ENCODE results near the gene EFNA5. TPM values are rescaled to one million over a fixed set of nuclear protein-coding genes. Genes with fewer than 3 reads are reported as not detected.
"Not testable (repeated sequence)": the region's sequence is repeated elsewhere in the genome, so short reads cannot be mapped to it uniquely, and the experiment has no call there.

EFNA5 gene
- polyA plus RNA-seq, 3 donors = 0.74 to 5.4 (median 2.8) TPM

DNA sequence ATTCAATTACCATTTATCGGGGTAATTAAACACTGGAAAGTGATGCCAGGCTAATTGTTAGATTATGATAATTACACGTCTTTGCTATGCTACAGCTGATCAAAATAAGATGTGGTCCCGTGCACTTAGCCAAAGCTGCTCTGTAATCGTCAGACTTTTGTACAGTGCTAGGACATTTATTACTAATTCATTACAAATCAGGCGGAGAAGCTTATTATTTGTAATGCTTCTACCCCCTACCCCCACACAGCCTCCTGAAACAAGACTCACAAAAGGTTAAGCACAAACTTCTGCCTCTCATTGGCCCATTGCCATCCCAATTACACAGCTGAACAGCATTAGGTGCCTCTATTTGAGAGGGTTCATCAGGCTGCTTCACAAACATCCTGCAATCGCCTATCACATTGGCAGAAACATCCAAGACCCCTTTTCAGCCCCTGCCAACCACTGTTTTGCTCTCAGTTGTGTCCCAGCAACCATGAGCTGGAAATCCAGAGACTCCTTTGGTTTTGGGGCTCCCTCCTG is 232.7 kb downstream of the EFNA5 start:
- no peak overlapping the region for H3K27ac ChIP-seq (ENCODE audit: low read depth, low read length)
- WGBS, 3 donors = 87 to 91% (median 90%) methylated on average over 6 of the region's 6 CpGs

DNA sequence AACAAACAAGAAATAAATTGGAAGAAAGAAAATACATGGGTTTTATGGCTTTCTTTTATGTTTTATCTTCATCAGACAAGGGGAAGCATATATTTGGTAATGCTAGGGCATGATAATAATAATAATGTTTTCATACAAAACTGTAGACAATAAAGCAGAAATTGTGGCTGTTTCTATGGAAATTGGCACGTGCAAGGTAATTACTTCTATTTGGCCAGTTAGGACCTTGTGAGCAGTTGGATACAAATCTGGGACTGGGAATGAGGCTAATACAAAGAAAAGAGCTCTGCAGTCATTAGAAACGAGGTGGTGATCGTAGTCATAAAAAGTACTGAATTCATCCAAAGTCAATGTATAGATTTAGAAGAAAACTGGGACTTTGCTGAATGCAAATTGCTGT is 233.6 kb downstream of the EFNA5 start:
- H3K27ac ChIP-seq (ENCODE audit: low read depth, low read length) = no peak overlapping the region
- 78 to 88% (median 85%) methylated on average over 3 of the region's 3 CpGs for WGBS, 3 donors

DNA sequence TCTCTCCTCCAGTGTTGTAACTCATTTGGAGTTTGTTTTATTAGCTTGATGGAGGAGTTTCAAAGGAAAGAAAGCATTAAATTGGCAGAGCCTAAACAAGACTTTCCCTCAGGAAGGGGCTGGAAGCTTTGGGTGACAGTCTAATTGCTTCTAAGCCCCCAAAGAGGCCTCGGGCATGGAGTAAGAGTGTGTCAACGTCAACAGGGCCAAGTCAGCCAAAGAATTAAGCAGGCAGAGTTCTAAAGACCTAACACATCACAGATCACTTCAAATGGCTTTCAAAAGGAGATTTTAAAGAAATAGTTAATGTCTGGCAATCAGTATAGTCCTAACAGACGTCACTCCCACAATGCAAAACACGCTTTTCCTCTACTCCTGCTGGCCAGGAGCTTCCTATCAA is 234.5 kb downstream of the EFNA5 start:
- 64 to 67% (median 65%) methylated on average over 4 of the region's 4 CpGs for WGBS, 3 donors
- H3K27ac ChIP-seq (ENCODE audit: low read depth, low read length) = no peak overlapping the region

DNA sequence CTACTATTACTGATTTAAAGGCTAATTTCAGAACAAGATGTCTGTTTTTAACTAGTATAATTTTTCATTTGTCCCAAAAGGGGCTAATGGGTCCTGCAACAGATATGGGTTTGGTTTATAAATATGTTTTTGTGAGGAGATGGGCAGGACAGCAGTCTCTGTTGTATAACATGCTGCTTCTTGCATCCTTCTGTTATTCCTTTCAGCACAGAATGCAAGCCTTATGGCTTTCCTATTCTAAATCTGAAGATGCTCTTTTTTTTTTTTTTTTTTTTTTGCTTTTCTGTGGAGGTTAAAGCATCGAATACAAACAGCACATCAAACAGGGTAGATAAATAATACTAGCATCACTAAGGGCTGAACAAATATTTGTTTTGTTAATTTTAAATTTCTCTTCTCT is 235.7 kb downstream of the EFNA5 start:
- WGBS, 3 donors = 70 to 92% (median 90%) methylated on average over 1 of the region's 1 CpG
- H3K27ac ChIP-seq (ENCODE audit: low read depth, low read length) = no peak overlapping the region

DNA sequence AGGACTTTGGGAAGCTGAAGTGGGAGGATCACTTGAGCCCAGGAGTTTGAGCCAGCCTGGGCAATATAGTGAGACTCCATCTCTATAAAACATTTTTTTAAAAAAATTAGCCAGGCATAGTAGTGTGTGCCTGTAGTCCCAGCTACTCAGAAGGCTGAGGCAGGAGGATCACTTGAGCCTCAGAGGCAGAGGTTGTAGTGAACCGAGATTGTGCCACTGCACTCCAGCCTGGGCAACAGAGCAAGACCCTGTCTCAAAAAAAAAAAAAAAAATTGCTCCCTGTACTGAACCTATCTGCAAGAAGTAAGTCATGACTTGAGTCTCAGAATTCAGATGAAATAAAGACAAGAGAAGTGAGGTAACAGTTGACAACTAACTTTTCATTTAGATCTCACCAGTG is 237.1 kb downstream of the EFNA5 start:
- H3K27ac ChIP-seq (ENCODE audit: low read depth, low read length) = not testable (repeated sequence)
- 91 to 97% (median 96%) methylated on average over 1 of the region's 1 CpG for WGBS, 3 donors

DNA sequence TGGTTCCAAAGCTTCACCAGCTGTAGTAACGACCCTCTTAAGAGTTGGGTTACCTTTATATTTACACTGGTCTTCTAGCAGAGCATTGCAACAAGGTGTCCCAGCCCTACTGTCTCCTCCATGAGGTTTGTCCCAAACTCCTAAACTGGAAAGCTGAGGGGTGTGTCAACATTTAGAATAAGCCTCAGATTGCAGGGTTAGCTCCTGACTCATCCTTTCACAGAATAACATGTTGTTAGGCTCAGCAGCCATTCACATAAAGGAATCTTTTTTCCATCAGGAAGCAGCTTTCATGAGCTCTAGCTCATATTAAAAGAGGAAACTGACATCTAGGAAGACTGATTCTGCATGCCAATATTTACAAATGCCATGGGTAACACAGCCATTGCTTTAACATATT is 238.7 kb downstream of the EFNA5 start:
- WGBS, 3 donors = 77 to 90% (median 79%) methylated on average over 1 of the region's 1 CpG
- H3K27ac ChIP-seq (ENCODE audit: low read depth, low read length) = no peak overlapping the region

DNA sequence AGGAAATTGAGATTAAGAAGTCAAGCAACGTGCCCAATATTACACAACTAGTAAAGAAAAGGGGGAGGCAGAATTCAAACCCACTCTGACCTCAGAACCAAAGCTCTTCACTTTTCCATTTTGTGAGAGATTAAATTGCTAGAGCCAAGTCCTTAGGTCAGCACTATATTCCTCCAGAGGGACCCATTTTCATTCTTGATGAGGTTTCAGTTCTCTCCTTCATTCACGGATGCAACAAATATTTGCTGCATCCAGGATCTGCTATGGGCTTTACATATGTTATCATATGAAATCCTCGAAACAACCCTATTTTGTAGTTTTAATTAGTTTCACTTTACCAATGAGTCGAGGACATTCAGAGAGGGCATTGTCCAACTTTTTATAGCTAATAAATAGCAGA is 239.2 kb downstream of the EFNA5 start:
- WGBS, 3 donors = 72 to 88% (median 73%) methylated on average over 4 of the region's 4 CpGs
- no peak overlapping the region for H3K27ac ChIP-seq (ENCODE audit: low read depth, low read length)

DNA sequence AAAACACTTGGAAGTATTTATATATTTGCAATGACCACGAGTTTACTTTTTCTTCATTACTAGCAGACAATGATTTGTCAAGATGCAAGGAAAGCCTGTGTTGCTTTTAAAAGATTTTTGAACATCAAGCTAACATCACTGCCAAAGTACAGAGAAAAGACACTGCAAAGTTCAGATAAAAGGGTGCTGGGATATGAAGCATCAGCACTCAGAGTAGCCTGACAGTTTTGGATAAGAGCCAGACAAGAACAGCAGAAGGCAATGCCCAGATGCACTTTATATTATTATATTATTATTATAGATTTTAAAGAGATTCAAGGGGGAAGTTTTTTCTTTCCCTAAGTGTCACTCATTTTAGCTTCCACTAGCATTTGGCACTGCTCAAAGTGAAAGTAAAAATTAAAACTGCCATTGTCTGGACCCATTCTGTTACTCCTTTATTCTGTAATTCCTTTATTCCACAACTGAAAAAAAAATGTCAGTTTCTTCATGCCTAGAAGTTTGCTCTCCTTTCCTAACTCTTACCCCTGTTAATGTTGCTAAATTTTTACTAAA is 240.6 kb downstream of the EFNA5 start:
- WGBS, 3 donors = 32 to 75% (median 45%) methylated on average over 1 of the region's 1 CpG
- no peak overlapping the region for H3K27ac ChIP-seq (ENCODE audit: low read depth, low read length)

DNA sequence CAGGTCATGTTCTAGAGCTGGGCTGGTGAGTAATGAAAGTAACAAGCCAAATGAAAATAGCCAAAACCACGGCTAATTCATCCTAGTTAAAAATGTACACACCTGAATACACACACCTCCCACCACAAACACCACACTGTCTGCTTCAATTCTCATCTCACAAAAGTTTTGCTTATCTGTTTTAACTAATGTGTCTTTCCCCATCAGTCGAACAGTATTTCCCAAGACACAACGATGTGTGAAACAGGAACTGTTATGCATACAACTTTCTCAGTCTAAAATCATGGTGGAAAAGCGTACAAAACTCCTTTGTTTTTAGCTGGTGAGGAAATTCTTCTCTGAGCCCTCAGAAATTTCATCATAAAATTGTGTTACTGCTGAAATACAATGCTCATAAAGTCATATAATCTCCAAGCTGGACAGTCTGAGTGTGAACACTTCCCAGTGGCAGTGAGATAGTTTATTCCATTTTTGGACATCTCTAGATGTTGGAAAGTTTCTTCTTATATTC is 242.4 kb downstream of the EFNA5 start:
- no peak overlapping the region for H3K27ac ChIP-seq (ENCODE audit: low read depth, low read length)
- 57 to 79% (median 59%) methylated on average over 4 of the region's 4 CpGs for WGBS, 3 donors

DNA sequence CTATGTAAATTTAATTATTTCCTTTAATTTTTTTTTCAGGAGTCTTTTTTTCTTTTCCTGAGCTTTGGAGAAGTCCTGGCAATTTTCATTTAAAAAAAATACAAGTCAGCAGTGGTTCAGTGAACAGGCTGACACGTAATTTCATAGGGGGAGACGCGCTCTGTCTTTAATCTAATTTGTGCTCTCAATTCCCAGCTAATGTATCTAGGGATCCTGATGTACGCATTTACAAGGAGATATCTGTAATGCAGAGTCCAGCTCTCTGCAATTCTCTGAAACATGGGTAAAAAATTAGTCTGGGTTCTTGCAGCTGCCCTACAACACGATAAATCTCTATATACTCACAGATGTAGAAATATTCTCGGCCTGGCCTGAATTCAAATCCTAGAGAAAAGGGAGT is 243.9 kb downstream of the EFNA5 start:
- WGBS, 3 donors = 91 to 92% (median 91%) methylated on average over 6 of the region's 6 CpGs
- H3K27ac ChIP-seq (ENCODE audit: low read depth, low read length) = no peak overlapping the region

DNA sequence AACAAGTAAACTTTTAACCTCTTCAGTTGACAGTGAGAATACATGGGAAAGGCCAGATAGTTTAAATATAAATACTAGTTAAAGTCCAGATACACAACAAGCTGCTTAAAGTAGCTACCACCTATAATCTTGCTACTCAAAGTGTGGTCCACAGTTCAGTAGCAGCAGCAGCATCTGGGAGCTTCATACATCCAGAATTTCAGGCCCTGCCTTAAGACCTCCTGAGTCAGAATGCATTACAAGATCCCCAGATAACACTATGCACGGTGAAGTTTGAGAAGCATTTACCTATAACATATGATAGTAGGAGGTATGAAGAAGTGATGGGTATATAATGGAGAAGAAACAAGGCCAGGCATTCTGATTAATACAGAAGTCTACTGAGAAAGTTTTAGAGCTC is 244.5 kb downstream of the EFNA5 start:
- no peak overlapping the region for H3K27ac ChIP-seq (ENCODE audit: low read depth, low read length)
- WGBS, 3 donors = 0 to 100% (median 84%) methylated on average over 1 of the region's 1 CpG

DNA sequence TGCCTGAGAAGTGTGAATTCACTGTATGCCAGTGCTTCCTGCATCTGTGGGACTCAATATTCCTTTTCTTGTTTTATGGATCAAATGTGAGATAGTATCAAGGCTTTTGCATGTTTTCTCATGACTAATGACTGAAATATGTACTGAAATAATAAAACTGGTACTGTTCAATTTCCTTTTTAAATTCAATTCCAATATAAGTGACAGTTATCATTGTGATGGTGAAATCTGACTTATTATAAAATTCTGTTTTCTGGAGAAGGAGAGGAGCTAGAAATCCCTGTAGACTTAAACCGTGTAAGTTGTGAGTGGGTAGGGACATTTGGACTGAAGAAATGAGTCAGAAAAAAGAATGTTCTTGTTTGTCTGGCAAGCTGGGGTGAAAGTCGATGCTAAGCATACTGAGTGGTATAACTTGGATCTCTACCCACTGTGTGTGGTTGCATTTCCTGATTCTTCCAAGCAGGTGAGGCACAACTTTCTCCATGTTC is 245.2 kb downstream of the EFNA5 start:
- H3K27ac ChIP-seq (ENCODE audit: low read depth, low read length) = no peak overlapping the region
- WGBS, 3 donors = 54 to 77% (median 55%) methylated on average over 2 of the region's 2 CpGs

DNA sequence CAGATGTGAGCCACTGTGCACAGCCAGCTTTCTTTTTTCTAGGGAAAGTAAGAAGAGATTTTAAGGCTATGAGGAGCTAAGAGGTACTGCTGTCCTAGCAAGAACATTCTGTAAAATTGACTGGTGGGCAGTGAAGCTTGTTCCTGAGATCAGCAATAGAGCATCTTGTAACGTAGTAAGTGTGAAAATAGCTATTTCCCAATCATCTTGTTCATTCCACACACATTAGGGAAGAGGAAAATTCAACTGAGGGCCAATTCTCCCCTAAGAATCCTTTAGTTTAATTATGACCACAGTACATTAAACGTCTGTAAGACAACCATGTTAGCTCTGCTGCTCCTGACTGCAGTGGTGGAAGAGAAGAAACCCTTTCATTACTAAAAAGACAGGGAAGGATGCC is 246.2 kb downstream of the EFNA5 start:
- H3K27ac ChIP-seq (ENCODE audit: low read depth, low read length) = no peak overlapping the region
- 67 to 76% (median 68%) methylated on average over 2 of the region's 2 CpGs for WGBS, 3 donors

DNA sequence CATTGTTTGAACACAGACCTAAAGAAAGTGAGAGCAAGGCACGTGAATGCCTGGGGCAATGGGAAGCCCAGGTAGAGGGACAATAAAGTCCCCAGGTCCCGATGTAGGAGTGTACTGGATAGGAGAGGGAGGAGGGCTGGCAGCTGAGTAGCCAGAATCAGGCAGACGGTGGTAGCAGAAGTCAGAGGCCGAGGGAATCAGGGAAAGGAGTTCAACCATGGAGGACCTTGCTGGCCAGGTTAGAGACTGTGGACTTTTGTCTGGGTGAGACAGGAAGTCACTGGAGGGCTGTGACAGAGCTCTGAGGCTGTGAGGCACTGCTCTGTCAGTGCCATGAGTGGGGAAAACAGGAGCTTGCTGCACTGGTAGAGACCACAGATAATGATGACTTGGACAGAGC is 248.2 kb downstream of the EFNA5 start:
- H3K27ac ChIP-seq (ENCODE audit: low read depth, low read length) = no peak overlapping the region
- WGBS, 3 donors = 71 to 86% (median 81%) methylated on average over 4 of the region's 4 CpGs

DNA sequence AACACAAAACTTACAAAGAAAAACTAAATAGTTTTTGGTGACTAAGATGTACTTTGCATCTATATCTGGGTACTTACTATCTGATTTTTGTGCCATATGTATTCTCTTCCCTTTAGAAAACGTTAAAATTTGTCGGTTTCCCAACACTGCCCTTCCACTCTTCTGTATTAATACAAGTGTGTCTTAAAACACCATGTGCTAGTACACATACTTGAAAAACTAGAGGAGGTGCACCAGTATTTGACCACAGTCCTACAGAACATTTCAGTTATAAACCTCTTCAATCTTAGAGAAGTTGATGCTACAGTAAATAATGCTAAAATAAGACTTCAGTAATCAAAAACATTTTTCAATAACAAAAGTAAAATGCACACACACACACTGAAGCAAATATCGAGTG is 251.2 kb downstream of the EFNA5 start:
- no peak overlapping the region for H3K27ac ChIP-seq (ENCODE audit: low read depth, low read length)
- WGBS, 3 donors = 45 to 84% (median 78%) methylated on average over 3 of the region's 3 CpGs

DNA sequence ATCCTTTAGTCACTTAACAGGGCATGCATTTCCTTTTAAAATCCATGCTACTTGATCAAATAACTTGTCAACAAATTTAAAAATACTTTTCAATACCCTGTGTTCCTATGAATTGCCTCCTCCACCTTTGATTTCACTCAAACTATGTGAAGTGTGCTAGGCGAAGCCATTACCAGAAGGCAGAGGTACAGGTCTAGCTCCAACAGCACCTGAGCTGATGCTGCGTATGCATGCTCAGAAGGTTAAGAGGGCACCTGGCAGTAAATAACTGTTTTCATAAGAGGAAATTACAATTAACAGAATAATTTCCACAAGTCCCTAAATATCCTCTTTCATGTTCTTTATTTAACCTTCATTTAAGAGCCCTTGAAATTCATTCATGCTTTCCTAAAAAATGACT is 251.8 kb downstream of the EFNA5 start:
- WGBS, 3 donors = 90 to 97% (median 91%) methylated on average over 2 of the region's 2 CpGs
- H3K27ac ChIP-seq (ENCODE audit: low read depth, low read length) = no peak overlapping the region

DNA sequence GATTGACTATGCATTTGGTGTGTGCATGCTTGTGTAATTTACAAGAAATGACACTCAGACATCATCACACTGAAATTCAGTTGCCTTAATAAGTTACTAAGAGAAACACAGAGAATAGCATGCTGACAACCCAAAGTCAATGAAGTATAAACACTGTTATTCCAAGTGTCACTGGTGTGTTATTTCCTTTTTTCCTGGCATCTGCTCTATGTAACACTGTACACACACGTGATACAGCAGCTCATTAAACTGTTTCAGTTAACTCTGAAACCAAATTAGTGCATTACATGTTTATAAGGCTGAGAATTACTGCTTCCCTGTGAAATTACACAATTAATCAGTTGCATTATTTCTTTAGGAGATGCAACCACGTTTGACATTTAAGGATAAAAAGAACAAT is 252.7 kb downstream of the EFNA5 start:
- WGBS, 3 donors = 43 to 50% (median 48%) methylated on average over 2 of the region's 2 CpGs
- H3K27ac ChIP-seq (ENCODE audit: low read depth, low read length) = no peak overlapping the region

DNA sequence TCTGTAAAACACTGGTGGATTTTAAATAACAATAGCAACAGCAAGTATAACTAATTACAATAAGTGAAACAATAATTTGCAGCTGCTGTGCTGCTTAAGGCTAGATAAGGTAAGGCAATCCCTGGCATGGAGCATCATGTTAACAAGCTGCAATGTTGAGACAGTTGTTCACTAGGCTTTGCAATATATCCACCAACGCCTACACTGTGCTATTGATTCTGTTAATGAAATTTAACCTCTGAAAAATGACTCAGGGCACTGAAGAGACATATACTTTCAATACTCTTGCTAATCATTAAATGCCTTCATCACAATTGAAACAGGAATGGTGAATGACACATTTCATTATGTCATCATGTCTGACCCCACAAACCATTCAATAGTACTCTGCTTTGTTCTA is 255.0 kb downstream of the EFNA5 start:
- H3K27ac ChIP-seq (ENCODE audit: low read depth, low read length) = no peak overlapping the region
- WGBS, 3 donors = 81 to 91% (median 81%) methylated on average over 1 of the region's 1 CpG

DNA sequence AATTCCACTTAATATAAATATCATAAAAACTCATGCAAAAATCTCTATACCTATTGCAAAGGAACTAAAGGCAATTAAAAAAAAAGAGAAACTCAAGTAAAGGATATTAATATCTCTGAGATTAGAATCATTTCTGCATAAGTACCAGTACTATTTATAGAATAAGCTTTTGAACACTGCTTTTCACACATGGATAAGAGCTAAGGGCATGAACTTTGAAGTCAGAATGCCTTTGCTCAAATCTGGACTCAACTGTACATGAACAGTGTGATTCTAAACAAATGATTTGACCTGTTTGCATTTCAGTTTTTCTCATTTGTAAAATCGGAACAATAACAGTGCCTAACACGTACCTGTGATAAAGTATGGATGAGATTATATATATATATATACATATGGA is 255.9 kb downstream of the EFNA5 start:
- WGBS, 3 donors = 73 to 95% (median 89%) methylated on average over 2 of the region's 2 CpGs
- H3K27ac ChIP-seq (ENCODE audit: low read depth, low read length) = no peak overlapping the region

DNA sequence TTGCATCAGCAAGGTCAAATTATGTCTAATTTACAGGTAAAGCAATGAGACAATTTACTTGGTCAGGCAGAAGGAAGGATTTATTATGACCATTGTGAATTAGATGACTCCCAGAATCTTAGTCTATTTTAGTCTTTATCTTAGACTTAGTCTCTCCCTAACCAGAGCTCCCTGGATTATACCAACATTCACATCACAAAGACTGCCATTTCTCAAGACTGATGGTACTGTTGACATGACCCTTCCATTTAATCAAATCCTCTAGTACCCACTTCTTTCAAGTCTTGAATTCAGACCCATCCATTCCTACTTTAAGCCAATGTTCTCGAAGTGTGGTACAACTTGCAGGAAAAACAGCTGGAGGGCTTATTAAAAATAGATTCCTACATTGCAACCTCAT is 257.0 kb downstream of the EFNA5 start:
- WGBS, 3 donors = 88 to 91% (median 89%) methylated on average over 1 of the region's 1 CpG
- no peak overlapping the region for H3K27ac ChIP-seq (ENCODE audit: low read depth, low read length)

All from adipose tissue (tissue), 3 donors.